Body of pancreas (tissue), 4 donors: ENCODE results near the gene NECAB3.

Source experiments
- CTCF ChIP-seq, 7 experiments: fragments of 450-650 bp in 4 of 7; fragments of 200-600 bp in 3 of 7; sonication (generic) in 3 of 7; IDR thresholded peaks; one replicate each; pipeline ENCODE4 v1.5.1; 2016 to 2019; ENCODE audit warnings: antibody characterized with exemption in 7 of 7
- POLR2A ChIP-seq, 3 donors: fragments of 450-650 bp; IDR thresholded peaks; one replicate each; pipeline ENCODE4 v1.6.1; 2016; ENCODE audit warnings: antibody characterized with exemption in 3 of 3, mild to moderate bottlenecking in 2 of 3

GRCh38 chr20:33672426-33673113 is 1.7 kb downstream of the NECAB3 start:
- TF ChIP-seq CTCF (IDR thresholded peaks at IDR 0.05): no peak
- TF ChIP-seq POLR2A (IDR thresholded peaks at IDR 0.05): no peak
